Loucy (cell line): Measurements from ENCODE around the gene SLC9A8.

Experiments
- H2AFZ ChIP-seq: fragments of 200-600 bp; sonication (generic); 2 replicates; pipeline ENCODE4 v1.6.0; 2016; ENCODE audit warnings: antibody characterized with exemption, mild to moderate bottlenecking, low read length, moderate library complexity
- H3F3A ChIP-seq: fragments of 200-600 bp; 2 replicates; pipeline ENCODE4 v1.6.0; 2016; ENCODE audit warnings: antibody characterized with exemption, low read depth, mild to moderate bottlenecking
- H3K27me3 ChIP-seq: fragments of 200-600 bp; sonication (generic); 2 replicates; pipeline ENCODE4 v1.6.1; 2014; ENCODE audit warnings: low read length, mild to moderate bottlenecking; ENCODE audit not compliant: insufficient read depth, poor library complexity, severe bottlenecking
- H3K36me3 ChIP-seq: fragments of 200-600 bp; sonication (generic); 2 replicates; pipeline ENCODE4 v1.6.1; 2016; ENCODE audit warnings: low read length; ENCODE audit not compliant: insufficient read depth
- H3K4me1 ChIP-seq: fragments of 200-600 bp; sonication (generic); 2 replicates; pipeline ENCODE4 v1.5.1; 2014; ENCODE audit warnings: low read length, mild to moderate bottlenecking; ENCODE audit not compliant: insufficient read depth, poor library complexity, severe bottlenecking
- H3K4me2 ChIP-seq: fragments of 200-600 bp; sonication (generic); 2 replicates; pipeline ENCODE4 v1.6.0; 2014; ENCODE audit warnings: antibody characterized with exemption, low read length, low read depth, mild to moderate bottlenecking; ENCODE audit not compliant: poor library complexity, severe bottlenecking
- H3K4me3 ChIP-seq: fragments of 200-600 bp; sonication (generic); 2 replicates; pipeline ENCODE4 v1.5.1; 2014; ENCODE audit warnings: low read length, mild to moderate bottlenecking, mixed read lengths; ENCODE audit not compliant: poor library complexity, severe bottlenecking
- H3K79me2 ChIP-seq: fragments of 200-600 bp; sonication (generic); 2 replicates; pipeline ENCODE4 v1.6.1; 2014; ENCODE audit warnings: low read length; ENCODE audit not compliant: insufficient read depth
- H3K9ac ChIP-seq: fragments of 200-600 bp; sonication (generic); 2 replicates; pipeline ENCODE4 v1.6.0; 2014; ENCODE audit warnings: mild to moderate bottlenecking, low read depth, low read length, moderate library complexity; ENCODE audit not compliant: poor library complexity, severe bottlenecking
- H3K9me2 ChIP-seq: fragments of 200-600 bp; sonication (generic); replicated peaks from 2 replicates; pipeline ENCODE4 v1.6.1; 2016; ENCODE audit warnings: low read depth, low read length, mixed read lengths
- H3K9me3 ChIP-seq: fragments of 200-600 bp; sonication (generic); 2 replicates; pipeline ENCODE4 v1.6.1; 2014; ENCODE audit warnings: mild to moderate bottlenecking, antibody characterized with exemption, low read length, low read depth; ENCODE audit not compliant: insufficient read depth
- H4K20me1 ChIP-seq: fragments of 200-600 bp; sonication (generic); 2 replicates; pipeline ENCODE4 v1.6.0; 2014; ENCODE audit warnings: antibody characterized with exemption, low read length, mild to moderate bottlenecking; ENCODE audit not compliant: insufficient read depth, poor library complexity, severe bottlenecking
- CTCF ChIP-seq: fragments of 200-600 bp; sonication (generic); conservative IDR thresholded peaks from 2 replicates; pipeline ENCODE4 v1.5.1; 2014; ENCODE audit warnings: mild to moderate bottlenecking, antibody characterized with exemption, low read length
- EZH2phosphoT487 ChIP-seq: fragments of 200-600 bp; IDR thresholded peaks from 2 replicates; pipeline ENCODE4 v1.6.1; 2018; ENCODE audit warnings: antibody characterized with exemption, mild to moderate bottlenecking, moderate library complexity, borderline replicate concordance

Gene SLC9A8

GRCh38 chr20:49808753-49809152 lies 3.9 kb upstream of the SLC9A8 start:
- Histone ChIP-seq H4K20me1 (no peaks in the 10 kb centered on the region), H2AFZ (no peak overlapping the region), H3K4me1 (peaks cover 7% of the 10 kb centered on the region), H3K79me2 (peaks cover 8% of the 10 kb centered on the region), H3K27me3 (no peaks in the 10 kb centered on the region), H3K4me3 (no peak overlapping the region), H3K9ac (no peak overlapping the region), H3K4me2 (no peak overlapping the region), H3K36me3 (no peaks in the 10 kb centered on the region), H3F3A (no peaks in the 10 kb centered on the region), H3K9me2 (no peaks in the 10 kb centered on the region), H3K9me3 (no peaks in the 10 kb centered on the region)
- no peak for TF ChIP-seq CTCF
- TF ChIP-seq EZH2phosphoT487, result no peak

GRCh38 chr20:49809803-49810359 lies 2.7 kb upstream of the SLC9A8 start:
- Histone ChIP-seq H3K9me2 (no peaks in the 10 kb centered on the region), H3K4me3 (no peak overlapping the region), H3K4me2 (no peak overlapping the region), H3K27me3 (no peaks in the 10 kb centered on the region), H3F3A (no peaks in the 10 kb centered on the region), H3K9ac (no peak overlapping the region), H2AFZ (no peak overlapping the region), H3K36me3 (no peaks in the 10 kb centered on the region), H3K9me3 (no peaks in the 10 kb centered on the region), H3K4me1 (peaks cover 12% of the 10 kb centered on the region), H4K20me1 (no peaks in the 10 kb centered on the region), H3K79me2 (peaks cover 14% of the 10 kb centered on the region)
- TF ChIP-seq EZH2phosphoT487 (no peak), CTCF (no peak)

GRCh38 chr20:49810491-49811190 lies 2.0 kb upstream of the SLC9A8 start:
- Histone ChIP-seq H3K27me3 (no peaks in the 10 kb centered on the region), H2AFZ (no peak overlapping the region), H3K9me3 (no peaks in the 10 kb centered on the region), H3K9me2 (no peaks in the 10 kb centered on the region), H3K4me2 (no peak overlapping the region), H3K79me2 (peaks cover 14% of the 10 kb centered on the region), H3K36me3 (no peaks in the 10 kb centered on the region), H3K4me3 (no peak overlapping the region), H3F3A (no peaks in the 10 kb centered on the region), H3K9ac (no peak overlapping the region), H3K4me1 (peaks cover 12% of the 10 kb centered on the region), H4K20me1 (no peaks in the 10 kb centered on the region)
- no peak for TF ChIP-seq CTCF
- no peak for TF ChIP-seq EZH2phosphoT487
